Skin epidermis (tissue), 12 donors: ENCODE results near the gene TRPV4.

Source experiments
- H3K27ac ChIP-seq, 21 experiments: fragments of 200-600 bp; sonication (generic) in 11 of 21; one replicate each; pipeline ENCODE4 v1.5.0; 2020; ENCODE audit warnings: mild to moderate bottlenecking in 3 of 21, inconsistent platforms in 2 of 21, moderate library complexity in 2 of 21
- H3K4me3 ChIP-seq, 7 experiments: fragments of 200-600 bp; sonication (generic) in 2 of 7; one replicate each; pipeline ENCODE4 v1.5.0; 2020; ENCODE audit warnings: inconsistent platforms in 2 of 7, mild to moderate bottlenecking in 2 of 7, moderate library complexity in 1 of 7

TRPV4 gene

DNA sequence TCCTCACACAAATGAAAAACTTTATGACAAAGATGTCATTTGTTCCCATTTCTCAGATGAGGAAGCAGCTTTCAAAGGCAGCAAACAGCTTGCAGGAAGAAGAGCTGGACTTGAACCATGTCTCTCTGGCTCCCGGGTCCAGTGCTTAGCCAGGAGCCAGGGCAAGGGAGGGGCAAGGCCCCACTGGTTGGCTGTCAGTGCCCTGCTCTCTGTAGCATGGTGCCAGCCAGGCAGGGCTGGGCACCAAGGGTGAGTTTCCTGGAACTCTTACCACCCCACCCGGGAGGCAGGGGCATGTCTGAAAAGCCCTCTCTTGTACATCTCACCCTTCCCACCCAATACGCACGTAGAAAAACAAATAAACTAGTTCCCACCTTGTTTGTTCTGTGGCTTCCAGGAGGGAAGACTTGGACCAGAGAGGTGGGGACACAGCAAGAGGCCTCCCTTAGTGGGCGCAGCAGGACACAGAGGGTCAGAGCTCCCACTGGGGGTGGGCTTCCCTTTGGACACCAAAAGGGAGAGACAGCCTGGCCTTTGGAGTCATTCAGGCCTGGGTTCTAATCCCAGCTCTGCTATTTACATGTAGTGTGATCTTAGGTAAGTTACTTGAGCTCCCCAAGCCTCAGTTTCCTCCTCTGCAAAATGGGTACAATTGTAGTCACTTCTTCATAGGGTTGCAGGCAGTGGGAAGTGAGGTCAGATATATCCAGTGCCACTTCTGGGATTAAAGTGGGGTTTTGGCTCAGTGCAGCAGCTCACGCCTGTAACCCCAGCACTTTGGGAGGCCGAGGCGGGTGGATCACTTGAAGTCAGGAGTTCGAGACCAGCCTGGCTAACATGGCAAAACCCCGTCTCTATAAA is 17.2 kb downstream of the TRPV4 start:
- Histone ChIP-seq H3K27ac (no peak overlapping the region), H3K4me3 (no peak overlapping the region)

DNA sequence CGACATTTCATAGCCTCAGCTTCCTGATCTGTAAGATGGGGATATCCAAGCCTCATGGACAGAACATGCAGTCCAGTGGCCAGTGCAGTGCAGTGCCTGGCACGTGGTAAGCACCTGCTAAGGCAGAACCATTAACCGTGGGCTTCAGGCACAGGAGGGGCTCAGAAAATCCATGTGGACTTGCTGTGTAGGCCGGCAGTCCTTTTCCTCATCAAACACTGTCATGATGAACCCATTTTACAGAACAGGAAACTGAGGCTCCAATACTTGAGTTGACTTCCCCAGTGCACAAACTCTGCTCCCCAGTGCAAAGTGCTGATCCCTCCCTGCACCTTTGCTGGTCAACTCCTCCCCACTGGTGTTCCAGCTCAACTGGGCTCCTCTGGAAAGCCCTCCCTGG is 18.0 kb downstream of the TRPV4 start:
- no peak overlapping the region for H3K4me3 ChIP-seq

DNA sequence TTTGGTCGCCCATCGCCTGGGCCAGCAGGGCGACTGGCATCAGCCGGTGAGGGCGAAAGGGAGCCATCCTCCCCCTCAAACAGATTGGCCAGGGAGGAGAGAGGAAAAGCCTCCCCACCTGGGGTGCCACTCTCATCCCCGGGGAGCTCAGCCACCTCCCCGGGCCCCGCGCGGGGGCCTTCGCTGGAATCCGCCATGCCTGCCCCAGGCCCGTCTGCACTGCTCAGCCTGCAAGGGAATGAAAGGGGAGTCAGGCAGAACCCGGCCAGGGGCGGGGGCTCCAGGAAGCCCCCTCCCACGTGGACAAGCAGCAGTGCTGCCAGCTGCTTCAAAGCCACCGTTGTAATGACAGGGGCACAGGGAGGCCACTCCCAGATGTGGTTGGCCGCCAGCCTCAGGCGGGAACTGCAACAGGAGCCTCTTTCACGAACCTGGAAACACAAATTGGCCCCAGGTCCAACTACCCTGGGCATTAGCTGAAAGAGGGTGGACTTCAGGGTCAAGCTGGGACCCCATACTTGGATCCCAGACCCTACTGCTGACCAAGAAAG is 18.5 kb downstream of the TRPV4 start:
- Histone ChIP-seq H3K27ac (no peak overlapping the region), H3K4me3 (no peak overlapping the region)

More for the DNA sequence above, 18.0 kb downstream of the TRPV4 start:
- H3K27ac ChIP-seq = no peak overlapping the region

DNA sequence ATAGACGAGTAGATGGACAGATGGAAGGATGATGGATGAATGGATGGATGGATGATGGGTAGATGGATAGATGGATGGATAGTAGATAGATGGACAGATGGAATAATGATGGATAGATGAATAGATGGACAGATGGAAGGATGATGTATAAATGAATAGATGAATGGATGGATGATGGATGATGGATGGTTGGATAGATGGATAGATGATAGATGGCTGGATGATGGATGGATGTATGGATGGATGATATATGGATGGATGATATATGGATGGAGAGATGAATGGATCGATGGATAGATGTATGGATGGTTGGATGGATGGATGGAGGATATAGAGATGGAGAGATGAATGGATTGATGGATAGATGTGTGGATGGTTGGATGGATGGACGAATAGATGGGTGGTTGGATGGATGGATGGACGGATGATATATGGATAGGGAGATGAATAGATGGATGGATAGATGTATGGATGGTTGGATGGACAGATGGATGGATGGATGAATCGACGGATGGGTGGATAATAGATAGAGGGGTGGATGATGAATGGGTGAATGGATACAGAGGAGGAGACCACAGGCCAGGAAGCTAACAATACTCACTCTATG is 19.3 kb downstream of the TRPV4 start:
- H3K4me3 ChIP-seq = no peak overlapping the region
- H3K27ac ChIP-seq = no peak overlapping the region

DNA sequence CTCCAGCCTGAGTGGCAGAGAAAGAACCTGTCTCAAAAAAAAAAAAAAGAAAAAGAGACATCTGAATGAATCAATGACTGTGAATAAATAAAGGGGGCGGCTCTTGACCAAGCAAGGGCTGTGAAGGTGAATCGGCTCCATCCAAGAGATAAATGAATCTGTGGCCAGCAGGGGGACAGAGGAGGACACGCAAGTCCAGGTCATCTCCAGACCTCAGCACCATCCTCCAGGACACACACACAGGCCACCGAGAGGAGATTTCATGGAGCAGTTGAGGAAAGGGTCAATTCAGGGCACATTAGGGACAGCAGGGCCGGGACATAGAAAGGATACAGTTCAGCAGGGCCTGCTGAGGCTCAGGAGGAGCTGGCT is 21.6 kb downstream of the TRPV4 start:
- H3K4me3 ChIP-seq = no peak overlapping the region
- H3K27ac ChIP-seq = no peak overlapping the region

DNA sequence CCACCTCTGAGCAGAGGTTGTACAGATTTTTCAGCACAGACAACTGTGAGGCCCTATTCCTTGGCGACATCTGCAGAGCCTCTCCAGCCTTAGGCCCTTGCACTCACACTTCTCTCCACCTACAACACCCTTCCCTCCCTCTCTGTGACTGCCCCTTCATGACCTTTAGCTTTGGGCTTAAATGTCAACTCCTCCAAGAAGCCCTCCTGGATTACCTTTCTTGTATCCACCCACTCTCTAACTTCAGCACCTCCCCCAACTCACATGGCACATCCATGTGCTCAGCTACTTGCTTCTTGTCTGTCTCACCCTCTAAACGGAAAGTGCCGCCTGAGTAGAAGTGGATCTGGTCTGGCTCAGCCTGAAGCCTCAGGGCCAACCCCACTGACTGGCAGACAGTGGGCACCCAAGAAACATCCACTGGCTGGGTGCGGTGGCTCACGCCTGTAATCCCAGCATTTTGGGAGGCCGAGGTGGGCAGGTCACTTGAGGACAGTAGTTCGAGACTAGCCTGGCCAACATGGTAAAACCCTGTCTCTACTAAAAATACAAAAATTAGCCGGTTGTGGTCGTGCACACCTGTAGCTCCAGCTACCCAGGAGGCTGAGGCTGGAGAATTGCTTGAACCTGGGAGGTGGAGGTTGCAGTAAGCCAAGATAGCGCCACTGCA is 22.1 kb downstream of the TRPV4 start:
- Histone ChIP-seq H3K4me3 (no peak overlapping the region), H3K27ac (no peak overlapping the region)

DNA sequence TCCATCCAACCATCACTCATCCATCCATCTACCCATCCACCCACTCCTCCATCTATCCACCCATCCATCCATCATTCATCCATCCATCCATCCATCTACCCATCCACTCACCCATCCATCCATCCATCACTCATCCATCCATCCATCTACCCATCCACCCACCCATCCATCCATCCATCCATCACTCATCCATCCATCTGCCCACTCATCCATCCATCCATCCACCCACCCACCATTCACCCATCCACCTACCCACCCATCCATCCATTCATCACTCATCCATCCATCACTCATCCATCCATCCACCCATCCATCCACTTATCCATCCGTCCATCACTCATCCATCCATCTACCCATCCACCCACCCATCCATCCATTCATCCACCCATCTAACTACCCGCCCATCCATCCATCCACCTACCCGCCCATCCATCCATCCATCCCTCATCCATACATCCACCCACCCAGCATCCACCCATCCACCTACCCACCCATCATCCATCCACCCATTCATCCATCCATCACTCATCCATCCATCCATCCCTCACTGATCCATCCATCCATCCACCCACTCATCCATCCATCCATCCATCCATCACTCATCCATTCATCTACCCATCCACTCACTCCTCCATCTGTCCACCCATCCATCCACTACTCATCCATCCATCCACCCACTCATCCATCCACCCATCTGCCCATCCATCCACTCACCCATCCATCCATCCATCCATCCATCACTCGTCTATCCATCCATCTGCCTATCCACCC is 24.1 kb downstream of the TRPV4 start:
- Histone ChIP-seq H3K4me3 (no peak overlapping the region), H3K27ac (no peak overlapping the region)

DNA sequence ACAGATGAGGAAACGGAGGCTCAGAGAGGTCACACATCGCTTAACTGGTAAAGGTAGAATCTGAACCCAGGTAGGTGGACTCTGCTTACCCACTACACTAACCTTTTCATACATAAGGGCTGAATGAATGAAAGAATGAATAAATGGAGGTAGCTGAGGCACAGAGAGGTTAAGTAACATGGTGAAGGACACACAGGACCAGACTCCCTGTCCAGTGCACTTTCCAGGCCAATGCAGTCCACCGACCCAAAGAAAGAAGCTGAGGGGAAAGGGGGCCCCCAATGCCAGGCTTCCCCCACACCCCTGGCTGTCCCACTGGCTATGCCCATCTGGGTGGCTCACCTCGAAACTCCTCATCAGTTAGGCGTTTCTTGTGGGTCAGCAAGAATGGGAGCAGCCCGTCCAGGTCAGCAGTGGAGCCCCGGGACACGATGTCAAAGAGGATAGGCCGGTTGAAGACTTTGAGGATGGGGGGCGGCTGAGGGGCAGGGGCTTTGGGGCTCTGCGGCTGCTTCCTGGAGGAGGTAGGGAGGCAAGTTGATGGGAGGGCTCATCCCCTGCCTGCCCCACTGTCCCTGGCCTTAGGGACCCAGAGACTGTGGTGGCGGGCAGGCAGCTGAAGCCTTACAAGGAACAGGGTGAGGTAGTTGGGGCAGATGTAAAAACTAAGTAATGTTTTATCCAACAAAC is 25.1 kb downstream of the TRPV4 start:
- H3K27ac ChIP-seq = no peak overlapping the region
- H3K4me3 ChIP-seq = no peak overlapping the region

DNA sequence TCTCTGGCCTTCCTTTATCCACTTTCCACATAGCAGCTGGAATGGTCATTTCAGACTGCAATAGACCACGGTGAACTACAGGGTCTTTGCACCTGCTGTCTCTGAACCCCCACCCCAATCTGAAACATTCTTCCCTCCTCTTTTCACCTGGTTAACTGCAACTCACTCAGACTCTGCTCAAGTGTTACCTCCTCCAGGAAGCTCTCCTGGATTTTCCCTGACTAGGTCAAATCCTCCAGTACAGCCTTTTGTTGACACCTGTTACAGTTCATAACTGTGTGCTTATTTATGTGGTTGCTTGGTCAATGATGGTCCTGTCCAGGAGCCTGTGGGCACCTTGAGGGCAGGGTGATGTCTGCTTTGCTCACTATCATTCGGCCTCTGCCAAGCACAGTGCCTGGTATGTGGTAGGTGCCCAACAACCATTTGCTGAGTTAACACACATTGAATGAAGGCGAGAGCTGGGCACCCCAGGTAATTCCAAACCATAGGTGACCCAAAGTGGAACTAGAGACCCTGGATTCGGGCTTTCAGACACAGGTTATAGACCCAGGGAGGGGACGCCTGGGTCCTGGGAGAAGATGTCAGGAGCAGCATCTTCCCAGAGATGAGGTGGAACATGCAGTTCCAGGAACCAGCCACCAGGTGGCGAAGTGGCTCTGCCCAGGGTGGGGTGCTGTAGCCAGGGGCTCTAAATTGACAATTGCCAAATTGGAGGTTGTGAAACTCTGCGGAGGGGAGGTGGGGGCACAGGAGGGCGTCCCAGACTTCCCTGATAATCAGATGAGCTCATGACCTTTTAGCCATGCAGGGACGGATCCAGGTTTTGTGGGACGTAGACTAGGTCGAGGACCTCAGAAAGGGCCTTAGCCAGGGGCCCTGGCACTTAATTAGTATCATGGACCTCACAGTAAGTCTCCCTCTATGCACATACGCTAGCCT is 28.1 kb downstream of the TRPV4 start:
- no peak overlapping the region for H3K4me3 ChIP-seq
- H3K27ac ChIP-seq = no peak overlapping the region

DNA sequence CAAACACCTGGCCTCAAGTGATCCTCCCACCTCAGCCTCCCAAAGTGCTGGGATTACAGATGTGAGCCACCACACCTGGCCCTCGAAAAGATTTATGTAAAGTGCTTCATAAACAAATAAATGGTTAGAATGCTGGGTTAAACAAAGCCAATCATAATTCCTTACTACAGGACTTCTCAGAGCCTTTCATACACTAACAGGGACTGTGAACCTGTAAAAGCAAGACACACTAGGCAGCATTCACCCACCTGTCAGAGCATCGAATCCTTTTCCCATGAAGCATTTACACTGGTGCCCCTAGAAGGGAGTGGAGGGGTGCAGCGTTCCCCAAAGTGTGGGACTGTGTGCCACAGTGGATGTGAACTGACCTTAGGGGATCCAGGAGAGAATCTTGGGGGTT is 29.5 kb downstream of the TRPV4 start:
- H3K27ac ChIP-seq = no peak overlapping the region
- no peak overlapping the region for H3K4me3 ChIP-seq

DNA sequence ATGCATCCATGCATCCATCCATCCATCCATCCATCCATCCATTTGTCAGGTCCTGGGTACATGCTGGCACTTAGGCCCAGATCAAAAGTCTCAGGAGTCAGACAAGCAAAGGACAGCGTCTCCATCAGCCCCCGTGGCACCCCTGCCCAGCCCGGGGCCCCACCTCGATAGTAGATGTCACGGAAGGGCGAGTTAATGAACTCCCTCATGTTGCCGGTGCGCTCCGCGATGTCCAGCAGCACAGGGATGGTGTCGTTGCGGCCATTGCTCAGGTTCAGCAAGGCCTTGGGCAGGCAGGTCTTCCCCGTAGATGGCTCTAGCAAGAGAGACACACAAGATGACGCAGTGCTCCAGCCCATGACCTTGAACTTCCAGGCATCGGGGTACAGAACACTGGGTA is 30.4 kb downstream of the TRPV4 start:
- H3K4me3 ChIP-seq = no peak overlapping the region
- no peak overlapping the region for H3K27ac ChIP-seq

DNA sequence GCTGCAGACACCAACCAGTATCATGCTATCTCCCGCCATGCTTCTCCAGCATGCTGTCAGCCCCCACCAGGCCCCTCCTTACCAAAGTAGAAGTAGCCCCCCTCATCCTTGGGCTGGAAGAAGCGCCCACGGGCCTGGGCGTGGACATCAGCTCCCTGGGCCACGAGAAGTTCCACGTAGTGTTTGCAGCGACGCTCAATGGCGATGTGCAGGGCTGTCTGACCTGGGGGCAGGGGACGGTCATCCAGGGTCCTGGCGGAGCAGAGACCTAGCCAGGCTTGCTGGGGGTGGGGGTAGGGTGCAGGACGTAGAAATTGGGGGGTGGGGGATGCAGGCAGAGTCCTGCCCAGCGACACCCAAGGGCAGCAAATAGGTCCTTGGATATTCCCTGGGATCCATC is 32.7 kb downstream of the TRPV4 start:
- H3K4me3 ChIP-seq = no peak overlapping the region
- H3K27ac ChIP-seq = no peak overlapping the region

DNA sequence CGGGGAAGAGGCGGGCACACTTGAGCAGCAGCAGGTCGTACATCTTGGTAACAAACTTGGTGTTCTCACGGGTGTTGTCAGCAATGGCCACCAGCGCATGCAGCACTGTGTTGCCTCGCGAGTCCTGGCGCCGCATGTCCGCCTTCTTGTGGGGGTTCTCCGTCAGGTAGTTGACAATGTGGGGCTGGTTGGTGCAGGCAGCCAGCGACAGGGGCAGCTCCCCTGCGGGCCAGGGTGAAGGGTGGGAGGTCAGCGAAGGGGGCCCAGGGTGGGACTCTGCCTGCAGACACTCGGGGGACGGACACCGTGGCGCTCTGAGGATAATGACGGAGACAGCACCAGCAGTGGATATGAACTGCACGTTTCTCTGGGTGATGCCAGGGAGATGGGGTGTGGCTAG is 34.5 kb downstream of the TRPV4 start:
- H3K4me3 ChIP-seq = no peak overlapping the region
- no peak overlapping the region for H3K27ac ChIP-seq

DNA sequence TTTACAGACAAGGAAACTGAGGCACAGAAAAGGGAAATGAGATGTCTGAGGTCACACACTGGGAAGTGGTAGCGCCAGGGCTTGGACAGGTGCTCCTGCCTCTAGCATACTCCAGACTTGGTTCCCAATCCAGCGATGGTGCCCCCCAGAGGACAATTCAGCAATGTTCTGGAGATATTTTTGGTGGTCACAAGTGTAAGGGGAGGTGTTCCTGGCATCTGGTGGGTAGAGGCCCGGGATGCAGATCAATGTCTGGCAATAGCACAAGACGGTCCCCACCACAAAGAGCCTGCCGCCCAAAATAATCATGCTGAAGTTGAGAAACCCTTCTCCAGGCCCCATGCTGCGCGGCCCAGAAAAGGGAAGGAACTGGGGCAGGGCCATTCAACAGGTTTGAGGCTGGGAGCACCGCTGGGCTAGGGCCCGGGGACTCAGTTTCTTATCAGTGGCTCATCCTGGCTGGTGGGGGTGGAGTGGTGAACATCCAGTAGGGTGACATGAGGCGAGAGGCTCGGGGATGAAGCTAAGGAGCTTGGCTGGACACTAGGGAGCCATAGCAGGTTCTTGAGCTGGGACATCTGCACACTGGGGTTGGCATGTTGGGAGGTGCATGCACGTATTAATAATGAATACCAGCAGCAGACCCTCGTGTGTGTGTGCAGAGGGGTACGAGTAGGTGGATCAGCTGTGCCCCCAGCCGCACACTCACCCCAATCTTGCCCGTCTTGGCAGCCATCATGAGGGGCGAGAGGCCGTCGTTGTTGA is 35.1 kb downstream of the TRPV4 start:
- Histone ChIP-seq H3K27ac (no peak overlapping the region), H3K4me3 (no peak overlapping the region)

DNA sequence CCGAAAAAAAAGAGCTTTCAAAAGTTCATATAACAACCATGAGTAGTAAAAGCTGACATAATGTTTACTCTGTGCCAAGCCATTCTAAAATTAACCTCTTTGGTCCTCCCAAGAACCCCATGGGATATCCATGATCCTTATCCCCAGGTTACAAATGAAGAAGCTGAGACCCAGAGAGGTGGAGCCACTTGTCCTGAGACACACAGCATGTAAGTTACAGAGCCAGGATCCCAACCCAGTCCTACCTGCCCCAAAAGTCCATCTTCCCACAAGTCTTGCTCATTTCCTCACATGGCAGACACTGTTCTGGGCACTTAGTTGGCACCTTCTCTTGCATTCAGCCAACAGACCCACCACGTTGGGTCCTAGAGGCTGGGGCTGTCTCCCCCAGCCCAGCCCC is 37.1 kb downstream of the TRPV4 start:
- Histone ChIP-seq H3K27ac (no peak overlapping the region), H3K4me3 (no peak overlapping the region)

DNA sequence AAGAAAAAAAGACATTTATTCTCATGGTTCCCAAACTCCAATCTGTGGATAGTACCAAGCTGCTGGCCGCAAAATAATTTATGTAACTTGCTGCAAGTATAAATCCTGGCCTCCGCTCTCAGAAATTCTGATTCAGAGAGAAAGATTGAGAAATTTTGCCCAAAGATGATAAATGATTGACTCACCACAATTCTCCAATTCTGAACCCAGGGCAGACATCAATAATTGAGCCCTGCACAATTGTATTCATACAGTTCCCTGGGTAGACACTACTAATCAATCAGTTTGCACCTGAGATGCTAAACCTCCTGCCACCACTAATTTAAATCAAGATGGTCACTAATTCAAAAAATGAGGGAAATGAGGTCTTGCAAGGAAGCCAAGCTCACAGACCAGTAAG is 38.2 kb downstream of the TRPV4 start:
- Histone ChIP-seq H3K27ac (no peak overlapping the region), H3K4me3 (no peak overlapping the region)

DNA sequence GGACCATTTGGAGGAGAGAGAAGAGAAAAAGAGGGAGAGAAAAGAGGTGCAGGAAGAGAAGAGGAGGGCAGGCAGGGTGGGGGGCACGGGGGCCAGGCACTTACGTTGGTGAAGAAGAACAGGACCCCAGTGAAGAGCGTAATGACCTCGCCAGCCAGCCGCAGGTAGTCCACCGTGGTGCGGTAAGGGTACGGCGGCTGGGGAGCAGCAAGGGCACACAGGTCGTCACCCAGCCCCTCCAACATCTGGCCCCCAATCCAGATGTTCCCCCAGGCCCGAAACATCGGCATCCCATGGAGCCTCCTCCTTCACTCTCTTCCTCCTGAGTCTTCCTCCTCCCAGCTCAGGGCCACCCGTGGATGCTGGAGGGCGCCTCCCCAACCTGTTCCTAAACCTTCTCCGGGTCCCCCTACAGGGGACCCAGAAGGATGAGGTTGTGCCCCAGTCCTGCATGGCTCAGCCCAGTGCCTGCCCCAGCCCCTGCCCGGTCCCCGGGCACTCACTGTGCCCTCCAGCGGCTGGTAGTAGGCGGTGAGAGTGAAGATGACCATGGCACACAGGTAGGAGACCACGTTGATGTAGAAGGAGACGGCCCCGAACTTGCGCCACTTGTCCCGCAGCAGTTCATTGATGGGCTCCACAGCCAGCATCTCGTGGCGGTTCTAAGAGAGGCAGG is 39.2 kb downstream of the TRPV4 start:
- Histone ChIP-seq H3K27ac (no peak overlapping the region), H3K4me3 (no peak overlapping the region)
